Hepatocyte (in vitro differentiated cells): Measurements from ENCODE around the gene SZRD1. TPM values are rescaled to one million over a fixed set of nuclear protein-coding genes. Genes with fewer than 3 reads are reported as not detected.
A peak's percentile ranks its signal among the peaks of the same experiment; 100 is the strongest.

ENCODE experiments used
- DNase-seq: peaks from one replicate; pipeline ENCODE4 v3.0.0-alpha.2; 2016; ENCODE audit warnings: low spot score
- H2AFZ ChIP-seq: fragments of 200-600 bp; sonication (generic); 2 replicates; pipeline ENCODE4 v1.6.0; 2016; ENCODE audit warnings: antibody characterized with exemption, mild to moderate bottlenecking
- H3K27ac ChIP-seq: fragments of 200-600 bp; sonication (generic); 2 replicates; pipeline ENCODE4 v1.5.1; 2016; ENCODE audit warnings: mild to moderate bottlenecking
- H3K27me3 ChIP-seq: fragments of 200-600 bp; sonication (generic); 2 replicates; pipeline ENCODE4 v1.6.1; 2016
- H3K36me3 ChIP-seq: fragments of 200-600 bp; sonication (generic); replicated peaks from 2 replicates; pipeline ENCODE4 v1.5.1; 2016; ENCODE audit warnings: low read depth; ENCODE audit not compliant: insufficient read depth
- H3K4me1 ChIP-seq: fragments of 200-600 bp; sonication (generic); 2 replicates; pipeline ENCODE4 v1.5.1; 2016; ENCODE audit warnings: mild to moderate bottlenecking, moderate library complexity; ENCODE audit not compliant: insufficient read depth
- H3K4me2 ChIP-seq: fragments of 200-600 bp; sonication (generic); 2 replicates; pipeline ENCODE4 v1.6.0; 2016
- H3K4me3 ChIP-seq: fragments of 200-600 bp; sonication (generic); 2 replicates; pipeline ENCODE4 v1.5.1; 2016; ENCODE audit warnings: mild to moderate bottlenecking
- H3K79me2 ChIP-seq: fragments of 200-600 bp; sonication (generic); 2 replicates; pipeline ENCODE4 v1.6.0; 2017; ENCODE audit warnings: mild to moderate bottlenecking
- H3K9me2 ChIP-seq: fragments of 200-600 bp; sonication (generic); replicated peaks from 2 replicates; pipeline ENCODE4 v1.6.0; 2017; ENCODE audit warnings: mild to moderate bottlenecking; ENCODE audit not compliant: insufficient read depth
- H3K9me3 ChIP-seq: fragments of 200-600 bp; sonication (generic); 2 replicates; pipeline ENCODE4 v1.5.1; 2016; ENCODE audit warnings: low read depth, mild to moderate bottlenecking
- H4K20me1 ChIP-seq: fragments of 200-600 bp; sonication (generic); 2 replicates; pipeline ENCODE4 v1.6.0; 2016; ENCODE audit warnings: mild to moderate bottlenecking; ENCODE audit not compliant: insufficient read depth, poor library complexity, severe bottlenecking
- CTCF ChIP-seq: fragments of 200-600 bp; sonication (generic); IDR thresholded peaks from 2 replicates; pipeline ENCODE4 v1.5.1; 2016; ENCODE audit warnings: antibody characterized with exemption, mild to moderate bottlenecking; ENCODE audit not compliant: poor library complexity
- EZH2 ChIP-seq: fragments of 200-600 bp; sonication (generic); IDR thresholded peaks from 2 replicates; pipeline ENCODE4 v1.6.1; 2016; ENCODE audit warnings: antibody characterized with exemption, mild to moderate bottlenecking, borderline replicate concordance
- EZH2phosphoT487 ChIP-seq: fragments of 200-600 bp; sonication (generic); IDR thresholded peaks from one replicate; pipeline ENCODE4 v1.6.1; 2018; ENCODE audit warnings: antibody characterized with exemption, mild to moderate bottlenecking, low read depth, moderate library complexity; ENCODE audit not compliant: unreplicated experiment, severe bottlenecking
- WGBS: methylation state at CpG from one replicate; pipeline ENCODE4 v1.1.6; 2016; ENCODE audit warnings: low lambda C conversion rate; ENCODE audit errors: missing lambda C conversion rate; 5-methylcytosine and 5-hydroxymethylcytosine counted together
- polyA plus RNA-seq: library from polyadenylated mRNA; unstranded; fragments of >200 nt; fragmentation: Nextera tagmentation; extraction: Ambion mirVana; gene quantifications from 2 replicates; pipeline ENCODE4 v1.2.1, GENCODE V29; 2016
- total RNA-seq: library from RNA; depleted of rRNA; stranded (reverse); fragments of >200 nt; gene quantifications from 2 replicates; pipeline ENCODE4 v1.2.3, GENCODE V29; 2014

Gene SZRD1
- total and polyA plus RNA-seq, 2 experiments from 2014 or later = 63.0 to 72.1 TPM

- no peak overlapping the region for H2AFZ ChIP-seq
- no peaks in the 10 kb centered on the region for H3K27me3 ChIP-seq
- no peak overlapping the region for H3K27ac ChIP-seq
- H3K36me3 ChIP-seq = no peaks in the 10 kb centered on the region
- no peaks in the 10 kb centered on the region for H3K4me1 ChIP-seq
- no peaks in the 10 kb centered on the region for H3K9me2 ChIP-seq
- peaks cover 50% of the 10 kb centered on the region for H4K20me1 ChIP-seq
- peaks cover 30% of the 10 kb centered on the region for H3K79me2 ChIP-seq
- peak; percentile 44 for DNase-seq
- no peak overlapping the region for H3K4me3 ChIP-seq
- H3K4me2 ChIP-seq = no peak overlapping the region
- H3K9me3 ChIP-seq = no peaks in the 10 kb centered on the region
- no peak for TF ChIP-seq EZH2
- no peak for TF ChIP-seq CTCF
- TF ChIP-seq EZH2phosphoT487 = no peak
- WGBS = 85% methylated on average over 7 of the region's 7 CpGs
These were observed 29.5 kb downstream of the SZRD1 start for GRCh38 chr1:16396591-16396990.

- H3K4me3 ChIP-seq = no peak overlapping the region
- no peak overlapping the region for H2AFZ ChIP-seq
- 84% methylated on average over 5 of the region's 5 CpGs for WGBS
- TF ChIP-seq EZH2phosphoT487 (no peak), EZH2 (no peak), CTCF (no peak)
- no peak overlapping the region for H3K4me2 ChIP-seq
- H3K27me3 ChIP-seq = no peaks in the 10 kb centered on the region
- no peaks in the 10 kb centered on the region for H3K9me3 ChIP-seq
- no peak for DNase-seq
- no peaks in the 10 kb centered on the region for H3K4me1 ChIP-seq
- H3K27ac ChIP-seq = no peak overlapping the region
- H3K79me2 ChIP-seq = peaks cover 24% of the 10 kb centered on the region
- H3K9me2 ChIP-seq = no peaks in the 10 kb centered on the region
- peaks cover 44% of the 10 kb centered on the region for H4K20me1 ChIP-seq
- H3K36me3 ChIP-seq = no peaks in the 10 kb centered on the region
These were observed 30.1 kb downstream of the SZRD1 start for GRCh38 chr1:16397120-16397519.

- H3K4me2 ChIP-seq = no peak overlapping the region
- H3K79me2 ChIP-seq = peaks cover 11% of the 10 kb centered on the region
- no peak overlapping the region for H3K27ac ChIP-seq
- 97% methylated on average over 5 of the region's 5 CpGs for WGBS
- no peaks in the 10 kb centered on the region for H3K27me3 ChIP-seq
- H3K4me1 ChIP-seq = no peaks in the 10 kb centered on the region
- H2AFZ ChIP-seq = no peak overlapping the region
- no peaks in the 10 kb centered on the region for H3K36me3 ChIP-seq
- TF ChIP-seq CTCF (no peak), EZH2phosphoT487 (no peak), EZH2 (no peak)
- peaks cover 31% of the 10 kb centered on the region for H4K20me1 ChIP-seq
- H3K9me3 ChIP-seq = no peaks in the 10 kb centered on the region
- DNase-seq = no peak
- no peaks in the 10 kb centered on the region for H3K9me2 ChIP-seq
- H3K4me3 ChIP-seq = no peak overlapping the region
These were observed 31.4 kb downstream of the SZRD1 start for GRCh38 chr1:16398371-16398953.

GRCh38 chr1:16402742-16403141 lies 35.7 kb downstream of the SZRD1 start:
- H4K20me1 ChIP-seq = no peaks in the 10 kb centered on the region
- no peak for TF ChIP-seq EZH2phosphoT487
- no peak for TF ChIP-seq CTCF
- TF ChIP-seq EZH2 = no peak
- H2AFZ ChIP-seq = no peak overlapping the region
- no peak overlapping the region for H3K27ac ChIP-seq
- H3K27me3 ChIP-seq = no peaks in the 10 kb centered on the region
- no peak for DNase-seq
- WGBS = 88% methylated on average over 10 of the region's 10 CpGs
- no peak overlapping the region for H3K4me3 ChIP-seq
- no peaks in the 10 kb centered on the region for H3K9me2 ChIP-seq
- no peaks in the 10 kb centered on the region for H3K9me3 ChIP-seq
- H3K4me1 ChIP-seq = no peaks in the 10 kb centered on the region
- H3K79me2 ChIP-seq = no peaks in the 10 kb centered on the region
- H3K36me3 ChIP-seq = no peaks in the 10 kb centered on the region
- H3K4me2 ChIP-seq = no peak overlapping the region
